Osteoblast (primary cell): ENCODE results near the gene FMNL1. TPM values are rescaled to one million over a fixed set of nuclear protein-coding genes. Genes with fewer than 3 reads are reported as not detected.
A peak's percentile ranks its signal among the peaks of the same experiment; 100 is the strongest.

Experiments
- DNase-seq: peaks from one replicate; pipeline ENCODE4 v3.0.0; 2011; ENCODE audit warnings: low spot score, mixed read lengths; ENCODE audit not compliant: insufficient read length; ENCODE audit errors: missing footprints
- H2AFZ ChIP-seq: 2 replicates; pipeline ENCODE4 v1.6.0; 2011; ENCODE audit warnings: mild to moderate bottlenecking, low read length
- H3K27ac ChIP-seq: 2 replicates; pipeline ENCODE4 v1.5.1; 2011; ENCODE audit warnings: mild to moderate bottlenecking, low read depth, low read length, moderate library complexity
- H3K27me3 ChIP-seq: 2 replicates; pipeline ENCODE4 v1.6.0; 2012; ENCODE audit warnings: mild to moderate bottlenecking, control low read depth, inconsistent platforms, low read length, moderate library complexity; ENCODE audit not compliant: insufficient read depth
- H3K36me3 ChIP-seq: 2 replicates; pipeline ENCODE4 v1.5.1; 2011; ENCODE audit warnings: mild to moderate bottlenecking, low read length, control low read depth, moderate library complexity; ENCODE audit not compliant: insufficient read depth
- H3K4me1 ChIP-seq: 2 replicates; pipeline ENCODE4 v1.5.1; 2011; ENCODE audit warnings: mild to moderate bottlenecking, low read length, control low read depth, moderate library complexity; ENCODE audit not compliant: insufficient read depth
- H3K4me2 ChIP-seq: 2 replicates; pipeline ENCODE4 v1.6.0; 2011; ENCODE audit warnings: mild to moderate bottlenecking, low read length; ENCODE audit not compliant: insufficient read depth
- H3K4me3 ChIP-seq: fragments of 200-600 bp; sonication (generic); 3 replicates; pipeline ENCODE4 v1.5.1; 2012; ENCODE audit warnings: mild to moderate bottlenecking, low read length, inconsistent platforms; ENCODE audit not compliant: insufficient read depth
- H3K79me2 ChIP-seq: 2 replicates; pipeline ENCODE4 v1.6.0; 2012; ENCODE audit warnings: mild to moderate bottlenecking, low read length, control low read depth, inconsistent platforms; ENCODE audit not compliant: insufficient read depth
- H3K9me3 ChIP-seq: 2 replicates; pipeline ENCODE4 v1.5.1; 2011; ENCODE audit warnings: low read depth, low read length, control low read depth
- H4K20me1 ChIP-seq: 2 replicates; pipeline ENCODE4 v1.6.0; 2012; ENCODE audit warnings: mild to moderate bottlenecking, low read length, control low read depth; ENCODE audit not compliant: insufficient read depth
- total RNA-seq: library from RNA; depleted of rRNA; stranded (reverse); fragments of >200 nt; gene quantifications from 2 replicates; pipeline ENCODE4 v1.2.3, GENCODE V29; 2012
- TF ChIP-seq, protein P1 (sequence below): IDR thresholded peaks from 2 replicates; pipeline ENCODE4 v1.5.1; 2011; ENCODE audit warnings: mild to moderate bottlenecking, low read depth, low read length, moderate library complexity; ENCODE audit errors: extremely low read depth

Gene FMNL1
- total RNA-seq, 1 donor: 3.6 TPM

DNA sequence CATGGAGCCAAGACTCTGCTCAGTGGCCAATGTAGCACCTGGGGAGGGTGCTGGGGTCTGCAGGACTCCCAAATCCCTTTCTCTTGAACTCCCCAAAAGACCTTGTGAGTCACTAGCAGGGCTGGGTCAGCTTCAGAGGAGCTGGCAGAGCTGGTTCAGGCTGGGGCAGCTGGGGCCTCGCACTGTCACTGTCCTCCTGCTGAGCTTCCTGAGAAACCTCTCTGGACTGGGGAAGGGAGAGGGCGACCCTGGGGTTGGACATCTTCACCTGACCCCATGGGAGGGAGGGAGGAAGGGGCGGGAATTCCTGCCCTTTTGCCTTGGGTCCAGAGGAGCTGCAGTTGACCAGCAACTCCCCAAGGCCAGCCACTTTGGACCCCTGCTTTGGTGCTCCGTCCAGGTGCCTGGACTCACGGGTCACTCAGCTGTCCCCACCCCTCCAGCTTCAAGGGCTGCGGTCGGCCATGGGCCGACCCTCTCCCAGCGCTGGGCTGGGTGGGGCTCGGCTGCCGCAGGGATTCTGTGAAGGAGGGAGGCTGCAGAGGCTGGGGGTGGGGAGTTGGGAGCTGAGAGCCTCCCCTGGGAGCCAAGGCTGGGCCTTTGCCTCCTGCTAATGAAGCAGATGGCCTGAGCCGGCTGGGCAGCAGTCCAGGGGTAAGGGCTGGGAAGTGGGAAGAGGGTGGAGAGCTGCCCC, 9.2 kb downstream of the FMNL1 start:
- no peak overlapping the region for H3K4me2 ChIP-seq
- peak; percentile 95 for DNase-seq
- H2AFZ ChIP-seq: no peak overlapping the region

DNA sequence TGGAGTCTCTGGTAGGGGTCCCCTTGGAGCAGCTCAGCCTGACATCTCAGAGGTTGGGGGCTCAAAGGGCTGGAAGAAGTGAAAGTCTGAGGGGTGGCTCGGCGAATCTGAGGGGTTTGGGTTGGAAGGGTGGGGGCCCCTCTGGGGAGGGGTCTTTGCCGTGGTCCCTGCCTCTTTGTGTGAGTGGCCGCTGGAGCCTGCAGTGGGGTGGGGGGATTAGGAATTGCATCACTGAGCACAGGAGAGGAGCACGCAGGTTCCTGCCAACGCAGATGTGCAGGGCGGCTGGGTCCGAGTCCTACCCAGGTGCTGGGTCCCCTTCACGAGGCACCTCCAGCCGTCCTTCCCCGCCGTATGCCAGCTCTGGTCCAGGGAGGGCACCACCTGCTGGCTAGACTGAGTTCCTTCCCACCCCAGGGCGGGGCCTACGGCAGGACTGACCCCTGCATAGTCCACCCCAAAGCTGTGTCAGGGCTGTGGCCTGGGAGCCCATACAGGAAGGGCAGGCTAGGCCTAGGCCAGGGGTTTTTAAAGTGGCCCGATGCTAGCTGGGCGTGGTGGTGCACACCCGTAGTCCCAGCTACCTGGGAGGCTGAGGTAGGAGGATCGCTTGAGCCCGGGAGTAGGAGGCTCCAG, 9.9 kb downstream of the FMNL1 start:
- peak; percentile 82 for DNase-seq
- H3K9me3 ChIP-seq: no peaks in the 10 kb centered on the region
- H3K4me1 ChIP-seq: peaks cover 40% of the 10 kb centered on the region
- no peaks in the 10 kb centered on the region for H3K36me3 ChIP-seq
- no peak overlapping the region for H3K4me2 ChIP-seq
- no peaks in the 10 kb centered on the region for H4K20me1 ChIP-seq
- no peak overlapping the region for H3K27ac ChIP-seq
- H2AFZ ChIP-seq: no peak overlapping the region
- no peaks in the 10 kb centered on the region for H3K79me2 ChIP-seq
- TF ChIP-seq, protein P1, sequence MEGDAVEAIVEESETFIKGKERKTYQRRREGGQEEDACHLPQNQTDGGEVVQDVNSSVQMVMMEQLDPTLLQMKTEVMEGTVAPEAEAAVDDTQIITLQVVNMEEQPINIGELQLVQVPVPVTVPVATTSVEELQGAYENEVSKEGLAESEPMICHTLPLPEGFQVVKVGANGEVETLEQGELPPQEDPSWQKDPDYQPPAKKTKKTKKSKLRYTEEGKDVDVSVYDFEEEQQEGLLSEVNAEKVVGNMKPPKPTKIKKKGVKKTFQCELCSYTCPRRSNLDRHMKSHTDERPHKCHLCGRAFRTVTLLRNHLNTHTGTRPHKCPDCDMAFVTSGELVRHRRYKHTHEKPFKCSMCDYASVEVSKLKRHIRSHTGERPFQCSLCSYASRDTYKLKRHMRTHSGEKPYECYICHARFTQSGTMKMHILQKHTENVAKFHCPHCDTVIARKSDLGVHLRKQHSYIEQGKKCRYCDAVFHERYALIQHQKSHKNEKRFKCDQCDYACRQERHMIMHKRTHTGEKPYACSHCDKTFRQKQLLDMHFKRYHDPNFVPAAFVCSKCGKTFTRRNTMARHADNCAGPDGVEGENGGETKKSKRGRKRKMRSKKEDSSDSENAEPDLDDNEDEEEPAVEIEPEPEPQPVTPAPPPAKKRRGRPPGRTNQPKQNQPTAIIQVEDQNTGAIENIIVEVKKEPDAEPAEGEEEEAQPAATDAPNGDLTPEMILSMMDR: peak; percentile 32
- H3K4me3 ChIP-seq: no peak overlapping the region
- no peaks in the 10 kb centered on the region for H3K27me3 ChIP-seq

More for the DNA sequence above, 9.2 kb downstream of the FMNL1 start:
- Histone ChIP-seq H3K4me1 (peaks cover 40% of the 10 kb centered on the region), H3K79me2 (no peaks in the 10 kb centered on the region), H3K36me3 (no peaks in the 10 kb centered on the region), H3K27ac (no peak overlapping the region), H3K9me3 (no peaks in the 10 kb centered on the region), H4K20me1 (no peaks in the 10 kb centered on the region), H3K27me3 (no peaks in the 10 kb centered on the region), H3K4me3 (no peak overlapping the region)
- TF ChIP-seq, protein P1: no peak

DNA sequence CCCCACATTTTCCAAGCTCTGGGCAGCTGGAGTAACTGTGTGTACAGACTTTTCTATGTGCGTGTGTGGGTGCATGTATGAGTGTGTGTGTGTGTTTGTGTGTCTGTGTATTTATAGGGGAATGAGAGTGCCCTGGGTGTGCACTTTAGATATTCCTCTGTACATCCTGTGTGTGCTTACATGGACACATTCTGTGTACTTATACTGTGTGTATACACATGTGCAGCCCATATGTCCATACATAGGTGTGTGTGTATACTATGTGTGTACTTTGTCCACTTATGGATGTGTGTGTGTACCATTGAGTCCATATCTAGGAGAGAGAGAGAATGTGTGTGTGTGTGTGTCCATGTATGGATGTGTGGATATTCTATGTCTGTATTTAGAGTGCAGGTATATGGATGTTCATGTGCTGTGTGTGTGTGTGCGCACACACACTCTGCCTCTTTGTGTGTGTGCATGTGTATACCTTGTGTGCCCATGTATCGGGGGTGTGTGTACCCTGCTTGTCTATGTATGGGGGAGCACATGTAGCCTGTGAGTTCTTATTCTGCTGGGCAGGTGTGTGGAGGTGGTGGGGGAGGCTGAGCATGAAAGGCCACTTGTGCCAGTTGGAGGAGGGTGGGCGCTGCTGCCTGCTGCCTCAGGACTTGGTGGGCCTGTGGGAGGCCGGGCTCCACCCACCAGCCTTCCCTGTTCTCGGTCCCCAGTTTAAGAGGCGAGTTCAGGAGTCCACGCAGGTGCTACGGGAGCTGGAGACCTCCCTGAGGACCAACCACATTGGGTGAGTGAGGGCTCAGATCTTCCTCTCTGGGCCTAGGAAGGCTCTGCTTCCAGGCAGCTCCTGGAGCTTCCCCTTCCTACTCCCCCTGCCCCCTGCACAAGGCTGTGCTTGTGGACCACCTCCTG, 11.1 kb downstream of the FMNL1 start:
- Histone ChIP-seq H2AFZ (no peak overlapping the region), H4K20me1 (no peaks in the 10 kb centered on the region), H3K9me3 (no peaks in the 10 kb centered on the region), H3K27me3 (no peaks in the 10 kb centered on the region), H3K79me2 (no peaks in the 10 kb centered on the region), H3K4me2 (no peak overlapping the region), H3K27ac (no peak overlapping the region), H3K36me3 (no peaks in the 10 kb centered on the region), H3K4me3 (no peak overlapping the region), H3K4me1 (peaks cover 40% of the 10 kb centered on the region)
- TF ChIP-seq, protein P1: no peak
- peak; percentile 71 for DNase-seq
